GM19099 (cell line): ENCODE data around the gene RAB36.

Source experiments
- POLR2A ChIP-seq: IDR thresholded peaks from 3 replicates; pipeline ENCODE4 v1.6.1; 2011; ENCODE audit warnings: low read depth; ENCODE audit not compliant: insufficient read length; ENCODE audit errors: extremely low read depth

Gene RAB36

GRCh38 chr22:23152238-23153114 lies 7.2 kb downstream of the RAB36 start:
- no peak for TF ChIP-seq POLR2A

GRCh38 chr22:23153994-23154393 lies 8.7 kb downstream of the RAB36 start:
- TF ChIP-seq POLR2A = no peak

- no peak for TF ChIP-seq POLR2A
Measured at GRCh38 chr22:23154461-23154860, 9.2 kb downstream of the RAB36 start.

- no peak for TF ChIP-seq POLR2A
Measured at GRCh38 chr22:23155143-23155542, 9.9 kb downstream of the RAB36 start.

- no peak for TF ChIP-seq POLR2A
Measured at GRCh38 chr22:23155831-23156230, 10.6 kb downstream of the RAB36 start.

- TF ChIP-seq POLR2A = no peak
Measured at GRCh38 chr22:23156286-23156685, 11.0 kb downstream of the RAB36 start.

- TF ChIP-seq POLR2A = no peak
Measured at GRCh38 chr22:23157560-23158515, 12.6 kb downstream of the RAB36 start.

GRCh38 chr22:23158516-23159290 lies 13.4 kb downstream of the RAB36 start:
- TF ChIP-seq POLR2A = no peak

GRCh38 chr22:23159291-23159630 lies 14.0 kb downstream of the RAB36 start:
- TF ChIP-seq POLR2A = no peak

GRCh38 chr22:23161029-23161428 lies 15.8 kb downstream of the RAB36 start:
- TF ChIP-seq POLR2A = no peak

- TF ChIP-seq POLR2A = no peak
Measured at GRCh38 chr22:23161574-23161973, 16.3 kb downstream of the RAB36 start.

- no peak for TF ChIP-seq POLR2A
Measured at GRCh38 chr22:23163665-23164064, 18.4 kb downstream of the RAB36 start.

GRCh38 chr22:23164091-23164490 lies 18.8 kb downstream of the RAB36 start:
- TF ChIP-seq POLR2A = no peak

- no peak for TF ChIP-seq POLR2A
Measured at GRCh38 chr22:23166042-23166831, 21.0 kb downstream of the RAB36 start.
